Calu3 (cell line): ENCODE data around the gene LAG3. TPM values are rescaled to one million over a fixed set of nuclear protein-coding genes. Genes with fewer than 3 reads are reported as not detected.

ENCODE experiments used
- BruUV-seq: library from RNA; stranded (reverse); fragments of 400-500 nt; replicated peaks from 2 replicates; lab custom pipeline; 2021; lab: Mats Ljungman, UMichigan
- CTCF ChIA-PET: fragments of 300-600 bp; sonication (Branson Sonifier 250); formaldehyde crosslinking; loops from one replicate; lab custom pipeline; 2022; ENCODE audit warnings: antibody characterized with exemption; lab: Charles Lee
- DNase-seq: peaks from one replicate; pipeline ENCODE4 v3.0.0; 2022
- H3K27ac Mint-ChIP-seq: one replicate; pipeline ENCODE4 v1.8.0; 2022; ENCODE audit warnings: mixed read lengths; ENCODE audit not compliant: unreplicated experiment
- H3K27me3 Mint-ChIP-seq: one replicate; pipeline ENCODE4 v1.8.0; 2022; ENCODE audit warnings: mixed read lengths; ENCODE audit not compliant: unreplicated experiment
- H3K36me3 Mint-ChIP-seq: one replicate; pipeline ENCODE4 v1.8.0; 2022; ENCODE audit warnings: mild to moderate bottlenecking, moderate library complexity, mixed read lengths; ENCODE audit not compliant: insufficient read depth, unreplicated experiment
- H3K4me1 Mint-ChIP-seq: one replicate; pipeline ENCODE4 v1.8.0; 2022; ENCODE audit warnings: mild to moderate bottlenecking, low read depth, mixed read lengths; ENCODE audit not compliant: unreplicated experiment
- H3K4me3 Mint-ChIP-seq: one replicate; pipeline ENCODE4 v1.8.0; 2022; ENCODE audit warnings: mild to moderate bottlenecking, low read depth, moderate library complexity, mixed read lengths; ENCODE audit not compliant: unreplicated experiment
- H3K9me3 Mint-ChIP-seq: one replicate; pipeline ENCODE4 v1.8.0; 2022; ENCODE audit warnings: low read depth, mixed read lengths; ENCODE audit not compliant: unreplicated experiment
- intact Hi-C: fragments of 100-400 bp; cut with micrococcal nuclease; formaldehyde crosslinking; loops from one replicate; pipeline ENCODE4 v1.10.0; 2022; ENCODE audit not compliant: unreplicated experiment
- total RNA-seq: library from RNA; stranded (reverse); gene quantifications from 2 replicates; pipeline ENCODE4 v1.2.3, GENCODE V29; 2022
- TF ChIP-seq, protein P1 (sequence below): fragments of 200-600 bp; IDR thresholded peaks from one replicate; pipeline ENCODE4 v1.8.0; 2022; ENCODE audit warnings: antibody characterized with exemption; ENCODE audit not compliant: unreplicated experiment

LAG3 gene
- total RNA-seq, 1 experiment from 2014 or later, result not detected

DNA sequence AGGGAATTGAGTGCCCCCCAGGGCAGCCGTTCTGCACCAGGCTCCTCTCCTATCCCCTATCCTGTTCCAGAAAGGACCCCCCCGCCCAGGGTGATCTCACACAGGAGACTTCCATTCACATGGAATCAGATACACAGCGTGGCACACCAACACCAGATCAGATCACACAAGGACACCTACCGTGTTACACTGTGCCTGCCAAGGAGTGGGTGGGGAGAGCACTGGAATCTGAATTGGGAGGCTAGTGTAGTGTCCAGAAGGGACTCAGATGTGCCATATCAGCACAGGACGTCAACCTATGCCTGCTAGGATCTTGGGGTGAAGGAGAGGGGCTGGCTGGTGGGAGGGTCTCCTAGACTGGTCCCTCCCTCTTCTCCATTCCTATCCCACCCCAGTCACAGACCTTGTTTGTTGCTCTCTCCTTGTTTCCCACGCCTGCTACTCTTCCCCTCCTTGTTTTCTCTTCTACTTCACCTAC, 3.8 kb upstream of the LAG3 start:
- TF ChIP-seq, protein P1, sequence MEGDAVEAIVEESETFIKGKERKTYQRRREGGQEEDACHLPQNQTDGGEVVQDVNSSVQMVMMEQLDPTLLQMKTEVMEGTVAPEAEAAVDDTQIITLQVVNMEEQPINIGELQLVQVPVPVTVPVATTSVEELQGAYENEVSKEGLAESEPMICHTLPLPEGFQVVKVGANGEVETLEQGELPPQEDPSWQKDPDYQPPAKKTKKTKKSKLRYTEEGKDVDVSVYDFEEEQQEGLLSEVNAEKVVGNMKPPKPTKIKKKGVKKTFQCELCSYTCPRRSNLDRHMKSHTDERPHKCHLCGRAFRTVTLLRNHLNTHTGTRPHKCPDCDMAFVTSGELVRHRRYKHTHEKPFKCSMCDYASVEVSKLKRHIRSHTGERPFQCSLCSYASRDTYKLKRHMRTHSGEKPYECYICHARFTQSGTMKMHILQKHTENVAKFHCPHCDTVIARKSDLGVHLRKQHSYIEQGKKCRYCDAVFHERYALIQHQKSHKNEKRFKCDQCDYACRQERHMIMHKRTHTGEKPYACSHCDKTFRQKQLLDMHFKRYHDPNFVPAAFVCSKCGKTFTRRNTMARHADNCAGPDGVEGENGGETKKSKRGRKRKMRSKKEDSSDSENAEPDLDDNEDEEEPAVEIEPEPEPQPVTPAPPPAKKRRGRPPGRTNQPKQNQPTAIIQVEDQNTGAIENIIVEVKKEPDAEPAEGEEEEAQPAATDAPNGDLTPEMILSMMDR, result no peak
- Mint-ChIP-seq H3K27me3 (peaks cover 51% of the 10 kb centered on the region), H3K4me3 (peak overlapping the region; percentile 18), H3K27ac (no peak overlapping the region), H3K36me3 (peaks cover 50% of the 10 kb centered on the region), H3K9me3 (no peaks in the 10 kb centered on the region), H3K4me1 (peaks cover 32% of the 10 kb centered on the region)
- no peak for DNase-seq
- no TSS peak for BruUV-seq
- intact Hi-C loops, result loop anchor here (1.0 kb wide), 1 partner anchor 32 kb away; no protein-coding TSS in a partner anchor
- CTCF ChIA-PET, result no interaction called here

DNA sequence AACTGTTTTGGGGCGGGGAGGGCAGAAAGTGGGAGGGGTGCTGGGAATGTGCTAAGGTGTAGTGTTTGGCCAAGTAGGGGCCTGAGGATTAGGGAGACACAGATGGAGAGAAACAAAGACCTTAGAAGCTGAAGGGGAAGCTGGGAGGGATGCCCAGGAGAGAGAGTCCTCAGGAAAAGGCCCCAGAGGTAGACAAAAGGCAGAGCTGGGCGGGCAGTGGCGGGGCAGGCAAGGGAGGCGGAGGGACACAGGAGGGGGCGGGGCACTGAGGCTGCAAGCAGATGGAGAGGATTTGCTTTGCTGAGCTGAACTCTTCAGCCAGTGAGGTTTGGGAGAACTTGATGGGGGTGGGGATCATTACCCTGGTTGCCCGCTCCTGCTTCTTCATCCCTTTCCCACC, 3.3 kb upstream of the LAG3 start:
- intact Hi-C loops, result loop anchor here (1.0 kb wide), 1 partner anchor 31 kb away; no protein-coding TSS in a partner anchor
- TF ChIP-seq, protein P1, result no peak
- H3K9me3 Mint-ChIP-seq, result no peaks in the 10 kb centered on the region
- H3K4me1 Mint-ChIP-seq, result peaks cover 31% of the 10 kb centered on the region
- peak overlapping the region; percentile 18 for H3K4me3 Mint-ChIP-seq
- peaks cover 56% of the 10 kb centered on the region for H3K27me3 Mint-ChIP-seq
- no peak overlapping the region for H3K27ac Mint-ChIP-seq
- CTCF ChIA-PET, result no interaction called here
- BruUV-seq, result no TSS peak
- no peak for DNase-seq
- peaks cover 49% of the 10 kb centered on the region for H3K36me3 Mint-ChIP-seq

DNA sequence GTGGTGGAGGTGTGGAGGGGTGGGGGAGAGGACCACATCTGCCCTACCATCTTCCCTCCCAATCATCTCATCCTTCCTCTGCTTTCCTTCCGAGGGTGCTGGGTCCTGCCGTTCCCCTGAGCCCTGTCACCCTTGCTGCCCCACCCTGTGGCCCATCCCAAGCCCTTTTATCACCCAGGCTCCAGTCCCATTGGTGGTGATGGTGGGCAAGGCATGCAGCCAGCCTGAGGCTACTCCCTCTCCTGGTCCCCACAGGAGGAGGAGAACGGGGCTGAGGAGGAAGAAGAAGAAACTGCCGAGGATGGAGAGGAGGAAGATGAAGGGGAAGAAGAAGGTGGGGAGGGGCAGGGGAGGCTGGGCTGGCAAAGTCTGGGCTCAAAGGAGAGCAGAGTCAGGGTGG, 2.7 kb upstream of the LAG3 start:
- TF ChIP-seq, protein P1, result no peak
- no peak overlapping the region for H3K4me3 Mint-ChIP-seq
- peaks cover 26% of the 10 kb centered on the region for H3K4me1 Mint-ChIP-seq
- DNase-seq, result no peak
- no peak overlapping the region for H3K27ac Mint-ChIP-seq
- intact Hi-C loops, result no loop called here
- CTCF ChIA-PET, result interaction anchor here (0.7 kb wide), 1 partner anchor 61 kb away, joined by 3 read pairs; no protein-coding TSS in a partner anchor
- H3K27me3 Mint-ChIP-seq, result peaks cover 61% of the 10 kb centered on the region
- no TSS peak for BruUV-seq
- peaks cover 42% of the 10 kb centered on the region for H3K36me3 Mint-ChIP-seq
- H3K9me3 Mint-ChIP-seq, result no peaks in the 10 kb centered on the region

DNA sequence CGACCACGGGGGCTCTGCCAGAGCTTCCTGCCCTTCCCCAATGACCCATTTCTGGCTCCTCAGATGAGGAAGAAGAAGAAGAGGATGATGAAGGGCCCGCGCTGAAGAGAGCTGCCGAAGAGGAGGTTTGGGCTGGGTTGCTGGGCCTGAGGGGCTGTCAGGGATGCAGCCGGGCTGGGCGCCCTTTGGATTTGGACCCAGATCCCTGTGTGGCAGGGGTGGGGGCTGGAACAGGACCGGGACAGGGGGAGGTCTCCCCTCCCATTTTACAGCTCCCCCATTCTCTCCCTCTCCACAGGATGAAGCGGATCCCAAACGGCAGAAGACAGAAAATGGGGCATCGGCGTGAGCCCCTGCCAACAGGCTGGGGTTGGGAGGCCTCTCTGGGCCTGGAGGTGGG, 2.2 kb upstream of the LAG3 start:
- no peak overlapping the region for H3K4me3 Mint-ChIP-seq
- peaks cover 26% of the 10 kb centered on the region for H3K4me1 Mint-ChIP-seq
- peaks cover 61% of the 10 kb centered on the region for H3K27me3 Mint-ChIP-seq
- BruUV-seq, result no TSS peak
- no peak overlapping the region for H3K27ac Mint-ChIP-seq
- H3K36me3 Mint-ChIP-seq, result peaks cover 38% of the 10 kb centered on the region
- TF ChIP-seq, protein P1, result no peak
- CTCF ChIA-PET, result interaction anchor here (0.7 kb wide), 1 partner anchor 61 kb away, joined by 3 read pairs; no protein-coding TSS in a partner anchor
- no peak for DNase-seq
- intact Hi-C loops, result no loop called here
- no peaks in the 10 kb centered on the region for H3K9me3 Mint-ChIP-seq
